ENCODE measurements around the gene ADGRA3. TPM values are rescaled to one million over a fixed set of nuclear protein-coding genes. Genes with fewer than 3 reads are reported as not detected.

Gene ADGRA3
- total RNA-seq, 1 experiment from 2014 or later, result 40.5 TPM

- no peak for TF ChIP-seq HMGXB4 (CRISPR knock-in tag; IDR thresholded peaks at IDR 0.05)
- TF ChIP-seq ERG (CRISPR knock-in tag; IDR thresholded peaks at IDR 0.05), result no peak
- no peak for TF ChIP-seq EMX1 (CRISPR knock-in tag; IDR thresholded peaks at IDR 0.05)
- TF ChIP-seq SOX15 (CRISPR knock-in tag; IDR thresholded peaks at IDR 0.05), result no peak
- no peak for TF ChIP-seq CREM (CRISPR knock-in tag; IDR thresholded peaks at IDR 0.05)
- TF ChIP-seq ZNF512 (CRISPR knock-in tag; IDR thresholded peaks at IDR 0.05; ENCODE audit: borderline replicate concordance), result no peak
- TF ChIP-seq ZBTB21 (CRISPR knock-in tag; IDR thresholded peaks at IDR 0.05; ENCODE audit: borderline replicate concordance), result no peak
- TF ChIP-seq CBFB (CRISPR knock-in tag; IDR thresholded peaks at IDR 0.05; ENCODE audit: low read depth), result no peak
- no peak for TF ChIP-seq ZNF232 (CRISPR knock-in tag; IDR thresholded peaks at IDR 0.05)
- TF ChIP-seq PREB (CRISPR knock-in tag; IDR thresholded peaks at IDR 0.05; ENCODE audit: borderline replicate concordance), result no peak
Observed at GRCh38 chr4:22500128-22500611, 15.7 kb downstream of the ADGRA3 start (continued).

GRCh38 chr4:22498866-22499265 lies 17.0 kb downstream of the ADGRA3 start:
- Mint-ChIP-seq H3K36me3 (0 out of 2 replicates have a peak, but pooled peaks cover 5% of the 10 kb centered on the region), H3K27me3 (ENCODE audit: low read depth) (no peaks in the 10 kb centered on the region), H3K27ac (peak overlapping the region; percentile 93), H3K9me3 (no peaks in the 10 kb centered on the region), H3K4me1 (peaks cover 18% of the 10 kb centered on the region), H3K4me3 (no peak overlapping the region)
- ChIA-PET POLR2A (no interaction called here), CTCF (interaction anchor here (1.3 to 2.1 kb wide), 2 partner anchors 9 to 109 kb away, joined by 3 to 7 read pairs; no protein-coding TSS in a partner anchor)
- ATAC-seq, result peak; percentile 60
- no peak for DNase-seq (ENCODE audit: low spot score)
- TF ChIP-seq IRF2 (CRISPR knock-in tag; IDR thresholded peaks at IDR 0.05; ENCODE audit: borderline replicate concordance, low read depth) (no peak), ZNF138 (CRISPR knock-in tag; conservative IDR thresholded peaks at IDR 0.05) (no peak), ZNF512 (CRISPR knock-in tag; IDR thresholded peaks at IDR 0.05; ENCODE audit: borderline replicate concordance) (no peak), MAX (CRISPR knock-in tag; IDR thresholded peaks at IDR 0.05) (no peak), FOXK1 (CRISPR knock-in tag; IDR thresholded peaks at IDR 0.05) (no peak), ZNF425 (CRISPR knock-in tag; conservative IDR thresholded peaks at IDR 0.05) (no peak), SMAD3 (CRISPR knock-in tag; IDR thresholded peaks at IDR 0.05; ENCODE audit: borderline replicate concordance) (no peak), NR2C2 (CRISPR knock-in tag; IDR thresholded peaks at IDR 0.05) (no peak), ZBTB43 (CRISPR knock-in tag; IDR thresholded peaks at IDR 0.05) (no peak), ZNF423 (CRISPR knock-in tag; IDR thresholded peaks at IDR 0.05) (no peak), TCF7 (CRISPR knock-in tag; IDR thresholded peaks at IDR 0.05; ENCODE audit: low read depth) (no peak), USF2 (CRISPR knock-in tag; IDR thresholded peaks at IDR 0.05) (no peak), ZNF317 (CRISPR knock-in tag; IDR thresholded peaks at IDR 0.05; ENCODE audit: borderline replicate concordance, low read depth) (no peak), MYBL2 (CRISPR knock-in tag; IDR thresholded peaks at IDR 0.05) (no peak), PRRX2 (CRISPR knock-in tag; IDR thresholded peaks at IDR 0.05) (no peak), TEAD4 (CRISPR knock-in tag; IDR thresholded peaks at IDR 0.05) (no peak)
